Hypothalamus (tissue), 51 donors: Measurements from ENCODE around the gene FLRT1.
A peak's percentile ranks its signal among the peaks of the same experiment; 100 is the strongest.

Source experiments
- DNase-seq, 51 donors: peaks; one replicate each; lab custom pipeline; 2025; lab: John Stamatoyannopoulos, UW

The FLRT1 gene, protein sequence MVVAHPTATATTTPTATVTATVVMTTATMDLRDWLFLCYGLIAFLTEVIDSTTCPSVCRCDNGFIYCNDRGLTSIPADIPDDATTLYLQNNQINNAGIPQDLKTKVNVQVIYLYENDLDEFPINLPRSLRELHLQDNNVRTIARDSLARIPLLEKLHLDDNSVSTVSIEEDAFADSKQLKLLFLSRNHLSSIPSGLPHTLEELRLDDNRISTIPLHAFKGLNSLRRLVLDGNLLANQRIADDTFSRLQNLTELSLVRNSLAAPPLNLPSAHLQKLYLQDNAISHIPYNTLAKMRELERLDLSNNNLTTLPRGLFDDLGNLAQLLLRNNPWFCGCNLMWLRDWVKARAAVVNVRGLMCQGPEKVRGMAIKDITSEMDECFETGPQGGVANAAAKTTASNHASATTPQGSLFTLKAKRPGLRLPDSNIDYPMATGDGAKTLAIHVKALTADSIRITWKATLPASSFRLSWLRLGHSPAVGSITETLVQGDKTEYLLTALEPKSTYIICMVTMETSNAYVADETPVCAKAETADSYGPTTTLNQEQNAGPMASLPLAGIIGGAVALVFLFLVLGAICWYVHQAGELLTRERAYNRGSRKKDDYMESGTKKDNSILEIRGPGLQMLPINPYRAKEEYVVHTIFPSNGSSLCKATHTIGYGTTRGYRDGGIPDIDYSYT

DNA sequence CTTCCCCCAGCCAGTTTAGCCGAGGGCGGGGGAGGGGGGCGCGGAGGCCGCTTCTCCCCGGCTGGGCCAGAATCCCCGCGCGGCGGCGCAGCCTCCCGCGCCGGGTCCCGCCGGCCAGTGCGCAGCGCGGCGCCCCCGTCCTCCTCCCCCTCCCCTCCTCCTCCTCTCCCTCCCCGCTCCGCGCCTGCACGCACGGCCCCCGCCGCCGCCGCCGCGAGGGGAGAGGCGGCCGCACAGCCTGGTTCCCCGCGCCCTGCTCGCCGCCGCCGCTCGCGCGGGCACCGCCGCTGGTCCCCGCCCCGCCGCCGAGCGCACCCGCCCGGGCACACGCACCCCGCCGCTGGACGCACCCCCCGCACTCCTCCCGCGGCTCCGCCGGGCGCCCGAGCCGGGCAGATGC, at the start of gene FLRT1:
Gene FLRT1, plus strand, starts transcription at position 356 of the 400 bp plus-strand sequence. CDS start 80,337 bp downstream, outside the sequence.
- DNase-seq = peak in 24 of 51 donors; percentile 18 to 69 (median 32)

DNA sequence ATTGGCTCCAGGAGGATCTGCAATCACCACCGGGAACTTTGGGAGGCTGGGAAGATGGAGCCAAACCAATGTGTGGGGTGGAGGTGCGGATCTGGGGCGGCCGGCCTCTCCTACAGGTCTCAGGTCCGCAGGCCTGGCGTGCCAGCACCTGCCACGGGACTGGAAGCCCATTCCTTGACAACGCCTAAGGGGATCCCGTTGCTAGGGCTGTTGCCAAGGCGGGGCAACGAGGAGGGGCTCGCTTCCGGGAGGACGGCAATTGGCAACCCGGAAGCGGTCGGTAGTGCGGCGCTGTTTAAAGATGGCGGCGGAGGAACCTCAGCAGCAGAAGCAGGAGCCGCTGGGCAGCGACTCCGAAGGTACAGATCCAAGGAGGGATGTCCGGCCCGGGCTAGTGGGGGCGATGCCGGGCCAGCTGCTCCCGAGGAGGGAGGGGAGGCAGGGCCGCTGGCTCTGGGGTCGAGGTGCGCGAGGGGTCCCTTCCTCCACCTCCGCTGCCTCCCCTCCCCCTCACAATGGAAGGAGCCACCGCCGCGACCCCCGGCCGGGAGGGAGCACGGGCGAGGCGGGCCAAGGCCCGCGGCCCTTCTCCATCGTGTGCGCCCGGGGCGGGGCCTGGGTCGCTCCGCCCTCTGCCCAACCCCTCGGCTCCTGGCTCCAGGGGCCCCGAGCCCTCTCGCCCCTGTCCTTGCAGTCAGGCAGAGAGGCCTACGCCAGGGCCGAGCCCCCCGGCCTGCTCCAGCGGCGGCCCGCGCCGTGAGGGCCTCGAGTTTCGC, 49.4 kb upstream of the FLRT1 start, which contains the start of gene OTUB1:
Gene OTUB1, plus strand, starts transcription at position 283 of the 776 bp plus-strand sequence. Its CDS starts 19 bp downstream, at position 302.
- DNase-seq = peak; percentile 22 to 91 (median 79)

DNA sequence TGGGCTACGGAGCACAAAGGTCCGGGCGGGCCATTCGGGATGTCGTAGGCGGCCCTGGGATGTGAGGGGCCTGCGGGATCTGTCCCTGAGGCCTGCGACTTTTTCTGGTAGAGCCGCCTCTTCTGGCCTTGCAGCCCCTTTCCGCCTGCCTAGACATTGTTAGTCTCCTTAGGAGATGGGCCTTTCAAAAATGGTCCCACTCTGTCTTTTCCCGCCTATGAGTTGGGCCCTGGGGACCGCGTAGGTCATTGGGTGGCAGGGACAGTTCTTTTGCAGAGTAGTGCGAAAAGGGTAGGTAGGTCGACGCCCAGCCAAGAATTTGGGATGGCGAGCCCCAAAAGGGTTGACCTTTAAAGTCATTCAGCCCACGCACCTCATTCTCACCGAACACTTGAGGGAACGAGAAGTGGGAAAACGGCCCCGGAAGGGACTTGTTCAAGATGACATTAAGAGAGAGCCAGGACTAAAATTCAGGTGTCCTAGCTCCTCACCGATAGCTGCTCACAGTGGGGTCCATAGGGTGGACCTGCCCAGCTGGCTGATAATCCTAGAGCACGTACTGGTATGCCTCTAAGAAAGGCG, 48.7 kb upstream of the FLRT1 start:
- no peak for DNase-seq

DNA sequence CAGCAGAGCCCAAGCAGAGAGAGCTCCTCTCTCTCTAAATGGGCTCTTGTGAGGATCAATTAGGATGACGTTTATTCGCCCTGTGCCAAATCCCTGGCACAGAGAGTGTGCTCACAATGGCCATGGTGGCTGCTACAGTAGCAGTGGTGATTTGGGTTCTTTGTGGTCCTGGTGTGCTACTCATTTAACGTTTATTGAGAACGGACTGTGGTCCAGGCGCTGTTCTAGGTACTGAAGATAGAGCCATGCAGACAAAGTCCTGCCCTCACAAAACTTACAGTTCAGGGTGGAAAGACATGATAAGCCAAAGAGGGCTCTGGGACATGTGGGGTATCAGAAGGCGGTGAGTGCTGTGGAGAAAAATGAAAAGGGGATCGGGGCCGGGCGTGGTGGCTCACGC, 44.2 kb upstream of the FLRT1 start:
- DNase-seq = no peak

DNA sequence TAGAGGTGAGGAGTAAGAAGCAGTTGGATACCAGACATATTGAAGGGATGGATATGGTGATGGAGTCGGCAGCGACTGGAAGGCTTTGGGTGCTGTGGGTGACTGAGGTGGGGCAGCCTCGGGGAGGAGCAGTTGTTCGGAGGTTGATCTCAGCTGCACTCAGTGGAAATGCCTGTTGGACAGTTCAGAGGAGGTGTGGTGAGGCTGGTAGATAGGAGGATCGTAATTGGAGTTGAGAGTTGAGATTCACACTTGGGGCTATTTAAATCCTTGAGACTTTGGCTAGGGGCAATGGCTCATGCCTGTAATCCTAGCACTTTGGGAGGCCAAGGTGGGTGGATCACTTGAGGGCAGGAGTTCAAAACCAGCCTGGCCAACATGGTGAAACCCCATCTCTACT, 42.6 kb upstream of the FLRT1 start:
- no peak for DNase-seq

DNA sequence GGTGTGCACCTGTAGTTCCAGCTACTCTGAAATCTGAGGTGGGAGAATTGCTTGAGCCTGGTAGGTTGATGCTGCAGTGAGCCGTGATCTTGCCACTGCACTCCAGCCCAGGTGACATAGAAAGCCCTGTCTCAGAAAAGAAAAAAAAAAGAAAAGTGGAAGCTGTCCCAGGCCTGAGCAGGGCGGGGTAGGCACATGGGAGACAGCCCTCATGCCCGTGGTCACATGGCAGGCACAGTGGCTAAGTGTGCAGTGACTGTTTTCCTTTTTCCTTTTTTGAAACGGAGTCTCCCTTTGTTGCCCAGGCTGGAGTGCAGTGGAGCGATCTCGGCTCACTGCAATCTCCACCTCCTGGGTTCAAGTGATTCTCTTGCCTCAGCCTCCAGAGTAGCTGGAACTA, 41.7 kb upstream of the FLRT1 start:
- no peak for DNase-seq

DNA sequence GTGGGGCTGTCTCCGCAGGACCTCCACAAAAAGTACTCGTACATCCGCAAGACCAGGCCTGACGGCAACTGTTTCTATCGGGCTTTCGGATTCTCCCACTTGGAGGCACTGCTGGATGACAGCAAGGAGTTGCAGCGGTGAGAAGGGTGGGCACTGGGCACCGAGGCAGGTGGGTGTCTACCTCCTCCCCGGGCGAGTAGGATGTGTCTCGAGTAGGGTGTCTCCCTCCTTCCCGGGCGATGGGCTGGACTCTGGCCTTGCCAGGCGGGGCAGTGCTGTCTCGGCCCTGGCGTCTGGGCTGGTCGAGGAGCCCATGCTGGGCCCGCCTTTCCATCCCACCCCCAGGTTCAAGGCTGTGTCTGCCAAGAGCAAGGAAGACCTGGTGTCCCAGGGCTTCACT, 39.2 kb upstream of the FLRT1 start:
- DNase-seq = no peak

DNA sequence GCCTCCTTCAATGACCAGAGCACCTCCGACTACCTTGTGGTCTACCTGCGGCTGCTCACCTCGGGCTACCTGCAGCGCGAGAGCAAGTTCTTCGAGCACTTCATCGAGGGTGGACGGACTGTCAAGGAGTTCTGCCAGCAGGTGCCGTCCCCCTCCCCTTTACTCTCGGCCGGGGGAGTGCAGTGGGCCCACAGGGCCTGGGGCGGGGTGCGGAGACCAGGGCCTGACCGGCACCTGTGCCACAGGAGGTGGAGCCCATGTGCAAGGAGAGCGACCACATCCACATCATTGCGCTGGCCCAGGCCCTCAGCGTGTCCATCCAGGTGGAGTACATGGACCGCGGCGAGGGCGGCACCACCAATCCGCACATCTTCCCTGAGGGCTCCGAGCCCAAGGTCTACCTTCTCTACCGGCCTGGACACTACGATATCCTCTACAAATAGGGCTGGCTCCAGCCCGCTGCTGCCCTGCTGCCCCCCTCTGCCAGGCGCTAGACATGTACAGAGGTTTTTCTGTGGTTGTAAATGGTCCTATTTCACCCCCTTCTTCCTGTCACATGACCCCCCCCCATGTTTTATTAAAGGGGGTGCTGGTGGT, 38.5 kb upstream of the FLRT1 start:
- no peak for DNase-seq

DNA sequence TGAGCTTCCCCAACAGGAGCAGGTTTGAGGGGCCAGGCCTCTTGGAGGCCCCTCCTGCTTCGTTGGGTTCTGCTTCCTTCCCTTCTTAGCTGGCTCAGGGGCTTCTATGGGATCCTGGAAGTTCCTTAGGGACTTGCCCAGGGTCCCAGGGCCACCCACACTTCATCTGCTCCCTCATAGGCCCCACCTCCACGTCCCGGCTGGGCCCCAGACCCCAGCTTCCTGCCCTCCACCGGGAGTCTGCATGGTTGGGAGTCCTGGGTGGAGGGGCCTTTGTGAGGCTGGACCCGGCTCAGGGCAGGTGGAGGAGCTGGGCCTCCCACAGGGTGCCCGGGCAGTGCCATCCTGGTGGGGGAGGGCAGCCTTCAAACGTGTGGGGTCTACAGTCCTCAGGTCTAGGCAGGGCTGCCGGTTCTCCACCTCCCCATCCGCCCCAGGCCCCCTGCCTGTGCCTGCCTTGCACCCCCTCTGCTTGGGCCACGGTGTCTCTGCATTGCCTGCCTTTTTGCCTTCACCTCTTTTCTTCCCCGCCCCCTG, 37.9 kb upstream of the FLRT1 start:
- no peak for DNase-seq

DNA sequence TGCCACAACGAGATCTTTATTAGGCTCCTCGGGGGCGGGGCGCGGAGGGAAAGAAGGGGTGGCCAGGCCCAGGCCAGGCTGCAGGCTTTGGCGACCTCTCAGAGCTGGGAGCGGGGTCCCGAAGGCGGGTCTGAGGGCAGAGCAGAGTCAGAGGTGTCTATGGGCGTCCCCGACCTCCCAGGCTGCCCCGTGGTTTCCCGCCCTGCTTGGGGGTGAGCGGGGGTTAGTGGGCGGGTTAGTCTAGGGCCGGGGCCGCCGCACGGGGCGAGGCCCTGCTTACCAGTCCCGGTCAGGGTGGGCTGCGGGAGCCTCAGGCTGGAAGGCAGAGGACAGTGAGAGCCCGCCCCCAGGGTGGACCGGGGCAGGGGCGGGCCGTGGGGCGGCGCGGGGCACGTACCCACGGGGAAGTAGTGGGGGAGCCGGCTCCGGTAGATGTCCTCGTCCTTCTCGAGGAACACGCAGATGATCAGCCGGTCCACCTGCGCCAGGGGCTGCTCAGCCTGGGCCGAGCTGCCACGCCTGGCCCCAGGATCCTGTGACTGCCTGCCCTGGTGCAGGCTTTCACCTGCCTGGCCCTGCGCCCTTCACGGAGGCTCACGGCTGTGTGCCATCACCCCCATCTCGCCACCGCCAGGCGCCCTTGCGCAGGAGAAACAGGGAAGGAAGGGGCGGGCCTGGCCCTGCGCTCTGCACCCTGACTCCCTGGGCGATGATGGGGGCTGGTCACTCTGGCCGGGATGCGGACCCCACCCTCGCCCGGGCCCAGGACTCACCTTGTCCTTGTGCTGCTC, 37.0 kb upstream of the FLRT1 start:
- no peak for DNase-seq

DNA sequence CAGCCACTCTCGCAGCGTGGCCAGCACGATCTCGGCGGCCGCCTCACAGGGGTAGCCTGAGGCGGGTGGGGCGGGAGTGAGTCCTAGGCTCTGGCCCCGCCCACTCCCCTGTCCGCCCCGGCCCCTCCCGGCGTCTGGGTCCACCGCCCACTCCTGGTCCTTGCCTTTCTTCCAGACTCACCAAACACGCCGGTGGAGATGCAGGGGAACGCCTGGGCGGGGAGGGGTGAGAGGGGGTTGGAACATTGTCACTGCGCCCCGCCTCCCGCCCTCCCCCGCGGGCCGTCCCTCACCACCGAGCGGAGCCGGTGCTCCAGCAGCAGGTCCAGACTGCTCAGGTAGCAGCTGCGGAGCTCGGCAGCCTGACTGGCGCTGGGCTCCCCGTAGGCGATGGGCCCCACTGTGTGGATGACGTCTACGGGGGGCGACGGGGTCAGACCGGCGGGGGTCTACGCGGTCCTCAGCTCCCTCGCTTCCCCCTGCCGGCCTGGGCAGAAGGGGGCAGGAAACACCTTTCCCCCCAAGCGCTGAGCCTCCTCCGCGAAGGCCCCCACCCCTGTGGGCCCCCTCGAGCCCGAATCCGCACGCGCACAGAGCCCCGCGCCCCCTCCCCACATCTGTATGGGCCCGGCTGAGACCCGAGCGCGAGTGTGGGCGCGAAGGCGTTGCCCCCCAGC, 36.2 kb upstream of the FLRT1 start:
- peak in 13 of 51 donors; percentile 11 to 52 (median 24) for DNase-seq

DNA sequence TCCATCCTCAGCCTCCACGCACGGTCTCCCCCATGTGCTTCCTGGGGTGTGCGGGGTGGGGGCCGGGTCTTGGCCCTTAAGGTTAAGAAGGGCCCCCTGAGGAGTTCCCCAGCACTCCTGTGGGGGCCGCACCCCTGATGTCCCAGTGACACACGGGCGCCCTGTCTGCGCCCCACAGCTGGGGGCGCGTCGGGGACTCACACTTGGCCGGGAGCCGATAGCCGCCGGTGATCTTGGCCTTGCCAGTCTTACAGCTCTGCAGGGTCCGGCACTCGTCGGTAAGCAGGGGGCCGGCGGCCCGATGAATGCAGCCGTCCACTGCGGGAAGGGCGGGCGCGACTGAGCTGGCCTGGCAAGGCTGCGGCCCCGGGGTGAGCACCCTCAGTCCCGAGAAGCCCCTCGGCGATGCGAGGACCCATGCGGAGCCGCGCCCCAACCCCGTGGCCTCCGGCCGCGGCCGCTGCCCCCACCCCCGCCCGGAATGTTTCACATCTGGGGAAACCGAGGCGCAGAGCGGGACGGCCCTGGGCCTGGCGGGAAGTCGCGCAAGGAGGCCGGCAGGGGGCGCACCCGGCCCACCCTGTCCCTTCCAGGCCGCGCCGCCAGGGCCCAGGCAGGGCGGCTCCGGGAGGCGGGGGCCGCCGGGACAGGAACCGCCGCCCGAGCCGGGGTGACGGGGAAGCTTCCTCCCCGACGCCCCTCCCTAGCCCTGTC, 35.5 kb upstream of the FLRT1 start:
- peak in 44 of 51 donors; percentile 7 to 82 (median 41) for DNase-seq

DNA sequence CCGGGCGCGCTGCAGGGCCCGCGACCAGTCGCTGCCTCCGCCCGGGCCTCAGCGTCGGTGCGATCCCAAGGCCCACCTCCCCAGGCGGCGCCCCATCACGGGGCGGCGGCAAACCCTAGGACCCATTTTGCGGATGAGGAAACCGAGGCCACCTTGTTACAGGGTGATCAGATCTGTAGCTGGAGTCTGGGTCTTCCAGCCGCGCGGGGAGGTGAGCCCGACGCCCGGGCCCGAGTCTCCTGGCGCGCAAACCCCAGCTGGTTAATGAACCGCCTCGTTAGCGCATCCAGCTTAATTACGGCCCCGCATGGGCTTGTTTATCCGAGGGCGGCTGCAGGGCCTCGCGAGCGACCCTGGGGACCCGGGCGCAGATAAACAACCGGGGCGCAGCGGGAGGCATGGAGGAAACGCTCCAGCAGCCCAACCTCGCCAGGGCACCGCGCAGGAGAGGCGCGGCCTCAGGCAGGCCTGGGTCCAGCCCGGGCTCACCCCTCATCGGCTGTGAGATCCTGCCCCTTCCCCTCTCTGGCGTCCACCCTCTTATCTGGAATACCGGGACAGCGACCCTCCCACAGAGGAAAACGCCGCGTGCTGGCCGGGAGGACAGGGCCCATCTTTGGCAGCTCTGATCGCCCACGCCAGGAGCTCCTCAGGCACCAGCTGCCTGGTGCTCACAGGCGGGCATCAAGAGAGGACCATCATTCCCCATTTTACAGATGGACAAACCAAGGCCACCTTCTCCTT, 34.8 kb upstream of the FLRT1 start:
- peak in 1 of 51 donors; percentile 40 for DNase-seq

DNA sequence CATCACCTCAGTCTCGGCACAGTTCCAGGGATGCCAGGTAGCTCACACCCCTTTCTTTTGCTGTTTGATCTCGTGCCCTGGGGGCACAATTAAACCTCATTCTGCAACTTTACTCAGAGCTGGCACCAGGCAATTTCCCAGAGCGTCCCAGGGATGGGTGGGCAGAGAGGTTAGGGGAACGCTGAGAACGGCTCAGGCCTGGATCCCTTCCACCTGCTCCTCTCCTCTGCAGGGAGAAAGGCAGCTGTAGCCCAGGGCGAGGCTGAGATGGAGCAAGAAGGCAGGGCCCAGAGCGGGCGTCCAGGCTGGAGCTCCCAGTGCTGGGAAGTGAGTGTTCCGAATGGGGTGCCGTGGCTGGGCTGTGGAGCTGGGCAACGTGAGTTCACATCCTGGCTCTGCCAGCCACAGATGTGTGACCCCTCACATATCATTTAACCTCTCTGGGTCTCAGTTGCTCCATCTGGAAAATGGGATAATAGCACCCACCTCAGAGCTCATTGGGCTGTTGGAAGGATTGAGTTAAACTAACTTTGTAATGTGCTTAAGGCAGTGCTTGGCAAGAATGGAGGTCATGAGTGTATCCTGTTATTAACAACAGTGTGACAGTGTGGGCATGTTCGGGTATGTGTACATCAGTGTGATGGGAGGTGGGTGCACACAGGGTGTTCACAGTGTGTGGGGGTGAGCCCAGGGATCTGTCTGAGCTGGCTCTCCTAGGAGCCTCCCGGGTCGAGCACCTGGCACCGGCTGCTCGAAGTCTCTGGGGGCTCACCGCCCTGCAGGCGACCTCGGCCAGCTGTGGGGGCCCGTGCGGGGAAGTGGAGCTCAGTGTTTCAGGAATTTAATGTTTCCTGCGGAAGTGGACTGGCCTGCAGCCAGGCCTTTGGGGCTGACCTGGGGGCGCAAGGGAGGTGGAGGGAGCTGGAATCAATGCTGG, 34.0 kb upstream of the FLRT1 start:
- no peak for DNase-seq

DNA sequence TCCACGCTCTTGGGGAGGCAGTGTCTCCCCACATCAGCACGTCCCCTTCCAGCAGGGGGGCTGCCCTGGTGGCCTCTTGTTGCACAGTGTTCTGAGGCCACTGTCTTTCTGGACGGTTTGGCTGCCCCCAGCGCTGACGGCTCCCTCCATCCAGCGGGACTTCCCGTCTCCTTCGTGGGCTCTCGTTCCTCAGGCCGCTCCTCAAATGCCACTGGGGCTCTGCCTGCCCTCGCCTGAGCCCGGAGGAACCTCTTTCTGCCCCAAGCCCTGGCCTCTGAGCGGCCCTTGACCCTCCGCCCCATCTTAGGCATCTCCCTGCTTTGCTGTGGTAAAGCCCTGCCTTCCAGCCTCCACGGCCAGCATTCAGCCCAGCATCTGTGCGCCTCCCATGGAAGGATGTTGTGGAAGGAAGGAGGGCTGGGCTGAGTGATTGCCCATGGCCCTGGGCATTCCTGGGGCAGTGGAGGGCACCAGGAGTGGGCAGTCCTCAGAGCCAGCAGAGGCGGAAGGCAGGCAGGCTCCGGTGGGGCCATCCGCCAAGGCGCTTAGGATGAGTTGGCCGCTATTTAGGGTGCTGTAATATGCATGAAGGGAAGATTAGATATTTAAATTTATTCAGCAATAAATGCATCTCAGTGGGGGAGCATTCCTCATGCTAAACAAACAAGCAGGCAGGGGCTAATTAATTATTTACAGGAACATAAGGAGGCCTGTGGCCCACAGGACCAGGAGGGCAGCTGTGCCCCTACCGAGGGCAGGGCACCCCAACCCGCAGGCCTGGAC, 31.7 kb upstream of the FLRT1 start:
- no peak for DNase-seq
